Nephron (organoid): ENCODE data around the gene GPRC6A.

ENCODE experiments used
- H3K27ac Mint-ChIP-seq, 3 experiments: 2 replicates each; pipeline ENCODE4 v1.8.0; 2020; ENCODE audit warnings: mixed read lengths in 3 of 3, mild to moderate bottlenecking in 2 of 3, moderate library complexity in 1 of 3
- H3K27me3 Mint-ChIP-seq: 2 replicates; pipeline ENCODE4 v1.8.0; 2021; ENCODE audit warnings: low read depth, mild to moderate bottlenecking, moderate library complexity, mixed read lengths
- H3K36me3 Mint-ChIP-seq: 2 replicates; pipeline ENCODE4 v1.8.0; 2020; ENCODE audit warnings: low read depth, mixed read lengths
- H3K4me1 Mint-ChIP-seq: 2 replicates; pipeline ENCODE4 v1.8.0; 2020; ENCODE audit warnings: mixed read lengths
- H3K4me3 Mint-ChIP-seq, 3 experiments: 2 replicates each; pipeline ENCODE4 v1.8.0; 2020; ENCODE audit warnings: mild to moderate bottlenecking in 3 of 3, mixed read lengths in 3 of 3, moderate library complexity in 2 of 3
- H3K9me3 Mint-ChIP-seq: 2 replicates; pipeline ENCODE4 v1.8.0; 2020; ENCODE audit warnings: mixed read lengths
- CTCF ChIP-seq, 3 experiments: fragments of 200-600 bp; sonication (generic); IDR thresholded peaks; one replicate each; pipeline ENCODE4 v1.5.0; 2021; ENCODE audit warnings: antibody characterized with exemption in 3 of 3; ENCODE audit not compliant: unreplicated experiment in 3 of 3

Gene GPRC6A

GRCh38 chr6:116772450-116772849 lies 56.4 kb downstream of the GPRC6A start:
- no peak overlapping the region for H3K27ac Mint-ChIP-seq
- no peak overlapping the region for H3K4me3 Mint-ChIP-seq
- peaks cover 15% of the 10 kb centered on the region for H3K27me3 Mint-ChIP-seq
- H3K9me3 Mint-ChIP-seq: peaks cover 2% of the 10 kb centered on the region
- peaks cover 3% of the 10 kb centered on the region for H3K4me1 Mint-ChIP-seq
- H3K36me3 Mint-ChIP-seq: no peaks in the 10 kb centered on the region
- TF ChIP-seq CTCF (IDR thresholded peaks at IDR 0.05; ENCODE audit: unreplicated experiment in 3 of 3): no peak

GRCh38 chr6:116767715-116768114 lies 61.2 kb downstream of the GPRC6A start:
- peaks cover 17% of the 10 kb centered on the region for H3K4me1 Mint-ChIP-seq
- H3K27me3 Mint-ChIP-seq: peaks cover 60% of the 10 kb centered on the region
- peaks cover 3% of the 10 kb centered on the region for H3K9me3 Mint-ChIP-seq
- H3K36me3 Mint-ChIP-seq: no peaks in the 10 kb centered on the region
- no peak overlapping the region for H3K27ac Mint-ChIP-seq
- no peak for TF ChIP-seq CTCF (IDR thresholded peaks at IDR 0.05; ENCODE audit: unreplicated experiment in 3 of 3)
- H3K4me3 Mint-ChIP-seq: peak overlapping the region in 2 of 3 experiments; percentile 5 to 9

- TF ChIP-seq CTCF (IDR thresholded peaks at IDR 0.05; ENCODE audit: unreplicated experiment in 3 of 3): no peak
- no peak overlapping the region for H3K27ac Mint-ChIP-seq
- H3K27me3 Mint-ChIP-seq: peaks cover 66% of the 10 kb centered on the region
- peak overlapping the region; percentile 89 to 95 (median 90) for H3K4me3 Mint-ChIP-seq
- H3K4me1 Mint-ChIP-seq: peaks cover 17% of the 10 kb centered on the region
- peaks cover 3% of the 10 kb centered on the region for H3K9me3 Mint-ChIP-seq
- H3K36me3 Mint-ChIP-seq: no peaks in the 10 kb centered on the region
Observed at GRCh38 chr6:116766506-116767176, 62.2 kb downstream of the GPRC6A start.

- Mint-ChIP-seq H3K36me3 (no peaks in the 10 kb centered on the region), H3K27me3 (peaks cover 61% of the 10 kb centered on the region), H3K9me3 (peaks cover 3% of the 10 kb centered on the region), H3K27ac (peak within 1 kb of the TSS in 2 of 3 experiments; percentile 17 to 28), H3K4me1 (peaks cover 17% of the 10 kb centered on the region), H3K4me3 (peak within 1 kb of the TSS; percentile 89 to 95 (median 90))
- TF ChIP-seq CTCF (IDR thresholded peaks at IDR 0.05; ENCODE audit: unreplicated experiment in 3 of 3): no peak
Observed at GRCh38 chr6:116764961-116765841, 63.7 kb downstream of the GPRC6A start, which contains the start of gene FAM162B. FAM162B (minus strand) TSS chr6:116765719; CDS start chr6:116765576, 143 bp downstream.

GRCh38 chr6:116764629-116764960 lies 64.3 kb downstream of the GPRC6A start:
- TF ChIP-seq CTCF (IDR thresholded peaks at IDR 0.05; ENCODE audit: unreplicated experiment in 3 of 3): no peak
- peaks cover 3% of the 10 kb centered on the region for H3K9me3 Mint-ChIP-seq
- H3K4me1 Mint-ChIP-seq: peaks cover 17% of the 10 kb centered on the region
- H3K27ac Mint-ChIP-seq: no peak overlapping the region
- no peaks in the 10 kb centered on the region for H3K36me3 Mint-ChIP-seq
- peak overlapping the region; percentile 72 to 82 (median 74) for H3K4me3 Mint-ChIP-seq
- H3K27me3 Mint-ChIP-seq: peaks cover 66% of the 10 kb centered on the region
